K562 (cell line): ENCODE measurements around the gene GNG7. TPM values are rescaled to one million over a fixed set of nuclear protein-coding genes. Genes with fewer than 3 reads are reported as not detected.

Source experiments
- ARID3B ChIP-seq: fragments of 250-450 bp; sonication (Bioruptor Pico); IDR thresholded peaks from 2 replicates; pipeline ENCODE4 v1.4.0; 2020; ENCODE audit warnings: borderline replicate concordance
- CREB3L1 ChIP-seq: fragments of 450-650 bp; IDR thresholded peaks from 2 replicates; pipeline ENCODE4 v1.6.1; 2014; ENCODE audit warnings: low read depth, mild to moderate bottlenecking, moderate library complexity, borderline replicate concordance
- EGR1 ChIP-seq: fragments of 450-650 bp; conservative IDR thresholded peaks from 2 replicates; pipeline ENCODE4 v1.6.1; 2017; ENCODE audit warnings: mild to moderate bottlenecking
- ESRRA ChIP-seq: fragments of 450-650 bp; IDR thresholded peaks from 2 replicates; pipeline ENCODE4 v1.6.1; 2014; ENCODE audit warnings: low read depth, mild to moderate bottlenecking, moderate library complexity, borderline replicate concordance
- FOSL1 ChIP-seq: fragments of 200-800 bp; sonication (Bioruptor generic); conservative IDR thresholded peaks from 2 replicates; pipeline ENCODE4 v1.6.1; 2016; ENCODE audit warnings: missing genetic modification characterization, missing compliant biosample characterization
- HOMEZ ChIP-seq: fragments of 250-450 bp; sonication (Bioruptor Pico); IDR thresholded peaks from 2 replicates; pipeline ENCODE4 v1.4.0; 2020; ENCODE audit warnings: mild to moderate bottlenecking, moderate library complexity
- JUN ChIP-seq, 2 experiments: sonication (generic) in 1 of 2; formaldehyde crosslinking in 1 of 2; IDR thresholded peaks; 2 replicates each; pipeline versions ENCODE4 v1.6.1 to v1.8.0; 2012 to 2022; ENCODE audit warnings: borderline replicate concordance in 2 of 2, mild to moderate bottlenecking in 2 of 2, improper control_type of control experiment in 1 of 2, low read depth in 1 of 2, low read length in 1 of 2, missing genetic modification reagents in 1 of 2
- JUND ChIP-seq, 2 experiments: IDR thresholded peaks; 2 replicates in 1 of 2; 3 replicates in 1 of 2; pipeline ENCODE4 v1.6.1; 2011; ENCODE audit warnings: borderline replicate concordance in 2 of 2, low read depth in 2 of 2, low read length in 2 of 2, improper control_type of control experiment in 1 of 2, missing biosample characterization in 1 of 2, missing genetic modification characterization in 1 of 2, missing genetic modification reagents in 1 of 2
- MAX ChIP-seq: sonication (generic); formaldehyde crosslinking; IDR thresholded peaks from 2 replicates; pipeline ENCODE4 v1.9.0; 2022; ENCODE audit warnings: mild to moderate bottlenecking, missing genetic modification reagents
- MEIS2 ChIP-seq: fragments of 450-650 bp; IDR thresholded peaks from 2 replicates; pipeline ENCODE4 v1.6.1; 2014; ENCODE audit warnings: mild to moderate bottlenecking; ENCODE audit not compliant: partially characterized antibody
- NR2C1 ChIP-seq, 2 experiments: fragments of 450-650 bp; IDR thresholded peaks; 2 replicates each; pipeline ENCODE4 v1.6.1; 2017; ENCODE audit warnings: mild to moderate bottlenecking in 2 of 2, antibody characterized with exemption in 1 of 2, inconsistent platforms in 1 of 2, missing compliant biosample characterization in 1 of 2, missing genetic modification characterization in 1 of 2
- RBM15 ChIP-seq: fragments of 200-400 bp; formaldehyde crosslinking; IDR thresholded peaks from 2 replicates; pipeline ENCODE4 v1.6.1; 2018; ENCODE audit warnings: mild to moderate bottlenecking, low read length, moderate library complexity; ENCODE audit not compliant: insufficient read depth
- RBM39 ChIP-seq: fragments of 200-400 bp; formaldehyde crosslinking; optimal IDR thresholded peaks from 2 replicates; pipeline ENCODE3; 2018; ENCODE audit warnings: low read depth, low read length
- SMAD3 ChIP-seq: fragments of 450-650 bp; formaldehyde crosslinking; conservative IDR thresholded peaks from 2 replicates; pipeline ENCODE4 v1.4.0; 2020; ENCODE audit warnings: mild to moderate bottlenecking
- SMAD4 ChIP-seq: fragments of 250-450 bp; sonication (Bioruptor Pico); conservative IDR thresholded peaks from 2 replicates; pipeline ENCODE4 v1.8.0; 2021; ENCODE audit warnings: inconsistent platforms, mild to moderate bottlenecking, moderate library complexity
- SRF ChIP-seq, 2 experiments: fragments of 250-450, 450-650 bp in 1 of 2; sonication (Bioruptor Pico) in 1 of 2; sonication (generic) in 1 of 2; formaldehyde crosslinking; IDR thresholded peaks; 2 replicates each; pipeline versions ENCODE4 v1.5.0 to v1.5.1; 2020 to 2022; ENCODE audit warnings: mild to moderate bottlenecking in 1 of 2, missing genetic modification reagents in 1 of 2
- ZNF583 ChIP-seq: fragments of 250-450 bp; sonication (Bioruptor Pico); IDR thresholded peaks from 2 replicates; pipeline ENCODE4 v1.4.0; 2020
- ZNF655 ChIP-seq: fragments of 250-450 bp; sonication (Bioruptor Pico); IDR thresholded peaks from 2 replicates; pipeline ENCODE4 v1.5.0; 2021
- ZNF778 ChIP-seq: fragments of 450-650 bp; formaldehyde crosslinking; IDR thresholded peaks from 2 replicates; pipeline ENCODE4 v1.4.0; 2020; ENCODE audit warnings: mild to moderate bottlenecking, moderate library complexity
- polyA plus RNA-seq, 8 experiments: library from polyadenylated mRNA; depleted of rRNA in 4 of 8; stranded (reverse) in 5 of 8; unstranded in 3 of 8; fragments of >200 nt; fragmentation: Nextera tagmentation in 2 of 8; fragmentation: Illumina TruSeq in 1 of 8; extraction: Ambion mirVana in 2 of 8; extraction: Trizol in 1 of 8; gene quantifications; 2 replicates each; pipeline versions ENCODE4 v1.2.1 to v1.2.3, GENCODE V29; 2011 to 2014; ENCODE audit warnings: inconsistent platforms in 1 of 8, missing spikeins in 1 of 8
- total RNA-seq, 7 experiments: library from RNA; depleted of rRNA in 6 of 7; stranded (reverse); fragments of >200 nt in 6 of 7; fragmentation: Illumina TruSeq in 2 of 7; extraction: Trizol in 2 of 7; gene quantifications; 2 replicates each; pipeline versions ENCODE4 v1.2.1 to v1.2.3, GENCODE V29; 2011 to 2021; ENCODE audit warnings: low replicate concordance in 1 of 7

The GNG7 gene
- total and polyA plus RNA-seq, 9 of the 15 experiments (the other 6 are each of a cell fraction or from before 2014, with no cell fraction given) = 0.01 to 0.20 (median 0.06) TPM; not detected in 1

- no peak for TF ChIP-seq ARID3B (CRISPR knock-in tag)
- TF ChIP-seq HOMEZ = no peak
- TF ChIP-seq SMAD4 (CRISPR knock-in tag) = no peak
- peak; percentile 39 for TF ChIP-seq MAX (CRISPR knock-in tag)
- TF ChIP-seq CREB3L1 = no peak
- TF ChIP-seq SRF (CRISPR knock-in tag; IDR thresholded peaks at IDR 0.05) = 0 out of 4 replicates have a peak, but pooled peaks of 1 of the 2 experiments have one; percentile 56
- TF ChIP-seq ESRRA = no peak
- no peak for TF ChIP-seq SMAD3 (CRISPR knock-in tag)
- TF ChIP-seq JUND (IDR thresholded peaks at IDR 0.05; ENCODE audit: borderline replicate concordance, low read depth, low read length) = peak; percentile 81
- TF ChIP-seq JUND (tag; IDR thresholded peaks at IDR 0.05; ENCODE audit: borderline replicate concordance, low read depth, low read length) = 0 out of 3 replicates have a peak, but pooled peaks have one; percentile 28
- TF ChIP-seq ZNF583 (CRISPR knock-in tag) = no peak
- TF ChIP-seq JUN (IDR thresholded peaks at IDR 0.05; ENCODE audit: borderline replicate concordance, low read depth, low read length) = peak; percentile 30; the same call in 1 of the 2 replicates
- no peak for TF ChIP-seq JUN (CRISPR knock-in tag; IDR thresholded peaks at IDR 0.05; ENCODE audit: borderline replicate concordance)
- no peak for TF ChIP-seq RBM39
- TF ChIP-seq NR2C1 (IDR thresholded peaks at IDR 0.05) = no peak
- TF ChIP-seq NR2C1 (tag; IDR thresholded peaks at IDR 0.05) = no peak
- peak; percentile 41 for TF ChIP-seq MEIS2
- TF ChIP-seq ZNF655 = no peak
- peak; percentile 86 for TF ChIP-seq FOSL1 (tag)
- TF ChIP-seq RBM15 = no peak
- TF ChIP-seq EGR1 = peak; percentile 38; the same call in 1 of the 2 replicates
- TF ChIP-seq ZNF778 (CRISPR knock-in tag) = no peak
Measured at GRCh38 chr19:2503521-2504109, 198.9 kb downstream of the GNG7 start (continued).
